ENCODE results near the gene SOS2.

GRCh38 chr14:50198499-50198898 lies 32.9 kb downstream of the SOS2 start:
- TF ChIP-seq CTCF (IDR thresholded peaks at IDR 0.05; ENCODE audit: insufficient read depth, low read length, poor library complexity, severe bottlenecking) (no peak), EZH2phosphoT487 (conservative IDR thresholded peaks at IDR 0.05; ENCODE audit: low read length) (no peak)

Measured in SU-DHL-6 (cell line).